Ascending aorta (tissue), 2 donors: Measurements from ENCODE around the gene SHISA9. TPM values are rescaled to one million over a fixed set of nuclear protein-coding genes. Genes with fewer than 3 reads are reported as not detected.

Experiments used
- DNase-seq, 2 donors: peaks; one replicate each; pipeline ENCODE4 v3.0.0-alpha.2; 2019; ENCODE audit warnings: low spot score in 2 of 2
- H3K27ac ChIP-seq, 2 donors: fragments of 200-600 bp; sonication (generic); one replicate each; pipeline ENCODE4 v1.5.1; 2016 to 2017; ENCODE audit warnings: mild to moderate bottlenecking in 1 of 2
- H3K27me3 ChIP-seq: fragments of 200-600 bp; sonication (generic); one replicate; pipeline ENCODE4 v1.5.1; 2017
- H3K36me3 ChIP-seq, 2 donors: fragments of 200-600 bp; sonication (generic); one replicate each; pipeline ENCODE4 v1.5.1; 2016
- H3K4me1 ChIP-seq, 2 donors: fragments of 200-600 bp; sonication (generic); one replicate each; pipeline ENCODE4 v1.5.1; 2016 to 2017; ENCODE audit warnings: mild to moderate bottlenecking in 1 of 2
- H3K4me3 ChIP-seq, 2 donors: fragments of 200-600 bp; sonication (generic); one replicate each; pipeline ENCODE4 v1.5.1; 2016 to 2017; ENCODE audit warnings: mild to moderate bottlenecking in 1 of 2
- H3K9me3 ChIP-seq, 2 donors: fragments of 200-600 bp; sonication (generic); one replicate each; pipeline ENCODE4 v1.5.1; 2016
- intact Hi-C: fragments of 100-400 bp; cut with DNase I; formaldehyde crosslinking; loops from one replicate; pipeline ENCODE4 v1.15.1; 2023
- total RNA-seq: library from RNA; depleted of rRNA; stranded (reverse); fragments of >200 nt; gene quantifications from one replicate; pipeline ENCODE4 v1.1.0, GENCODE V29; 2016
- TF ChIP-seq, protein P1 (sequence below), 3 experiments: fragments of 200-600 bp in 2 of 3; fragments of 450-650 bp in 1 of 3; sonication (generic) in 2 of 3; IDR thresholded peaks; one replicate each; pipeline ENCODE4 v1.5.1; 2016 to 2019; ENCODE audit warnings: antibody characterized with exemption in 3 of 3, mild to moderate bottlenecking in 1 of 3, moderate library complexity in 1 of 3

SHISA9 gene
- total RNA-seq, 1 donor from 2014 or later = 8.9 TPM

DNA sequence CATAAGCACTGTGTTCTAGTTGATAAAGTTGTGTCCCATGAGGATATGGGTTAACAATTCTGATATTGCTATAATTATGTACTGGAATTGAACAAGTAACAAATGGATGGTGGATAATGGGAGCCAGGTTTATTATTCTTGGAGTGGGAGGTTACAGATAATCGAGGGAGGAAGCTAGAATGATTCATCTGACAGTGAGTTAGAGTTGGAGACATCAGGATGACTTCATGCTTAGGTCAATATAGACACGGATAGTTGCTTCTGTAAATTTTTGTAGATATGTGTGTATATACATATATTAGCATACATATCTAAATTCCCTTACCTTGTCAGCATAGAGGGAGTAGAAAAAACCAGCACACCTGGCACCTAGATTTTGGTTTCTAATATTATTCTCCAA is 293.4 kb downstream of the SHISA9 start:
- Histone ChIP-seq H3K27ac (no peak overlapping the region), H3K9me3 (no peaks in the 10 kb centered on the region), H3K36me3 (no peaks in the 10 kb centered on the region), H3K27me3 (no peaks in the 10 kb centered on the region), H3K4me3 (no peak overlapping the region), H3K4me1 (no peaks in the 10 kb centered on the region)
- intact Hi-C loops = no loop called here
- TF ChIP-seq, protein P1, sequence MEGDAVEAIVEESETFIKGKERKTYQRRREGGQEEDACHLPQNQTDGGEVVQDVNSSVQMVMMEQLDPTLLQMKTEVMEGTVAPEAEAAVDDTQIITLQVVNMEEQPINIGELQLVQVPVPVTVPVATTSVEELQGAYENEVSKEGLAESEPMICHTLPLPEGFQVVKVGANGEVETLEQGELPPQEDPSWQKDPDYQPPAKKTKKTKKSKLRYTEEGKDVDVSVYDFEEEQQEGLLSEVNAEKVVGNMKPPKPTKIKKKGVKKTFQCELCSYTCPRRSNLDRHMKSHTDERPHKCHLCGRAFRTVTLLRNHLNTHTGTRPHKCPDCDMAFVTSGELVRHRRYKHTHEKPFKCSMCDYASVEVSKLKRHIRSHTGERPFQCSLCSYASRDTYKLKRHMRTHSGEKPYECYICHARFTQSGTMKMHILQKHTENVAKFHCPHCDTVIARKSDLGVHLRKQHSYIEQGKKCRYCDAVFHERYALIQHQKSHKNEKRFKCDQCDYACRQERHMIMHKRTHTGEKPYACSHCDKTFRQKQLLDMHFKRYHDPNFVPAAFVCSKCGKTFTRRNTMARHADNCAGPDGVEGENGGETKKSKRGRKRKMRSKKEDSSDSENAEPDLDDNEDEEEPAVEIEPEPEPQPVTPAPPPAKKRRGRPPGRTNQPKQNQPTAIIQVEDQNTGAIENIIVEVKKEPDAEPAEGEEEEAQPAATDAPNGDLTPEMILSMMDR (IDR thresholded peaks at IDR 0.05) = no peak
- DNase-seq = no peak

DNA sequence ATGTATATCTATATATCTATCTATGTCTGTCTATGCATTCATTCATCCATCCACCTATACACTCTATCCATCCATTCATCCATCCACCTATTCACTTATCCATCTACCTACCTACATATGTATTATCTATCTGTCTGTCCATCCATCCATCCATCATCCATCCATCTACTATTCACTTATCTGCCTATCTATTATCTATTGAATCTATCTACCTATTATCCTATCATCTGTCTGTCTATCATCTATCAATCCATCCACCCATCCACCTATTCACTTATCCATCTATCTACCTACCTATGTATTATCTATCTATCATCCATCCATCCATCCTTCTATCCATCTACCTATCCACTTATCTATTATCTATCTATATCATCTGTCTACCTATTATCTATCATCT is 302.3 kb downstream of the SHISA9 start:
- Histone ChIP-seq H3K27me3 (no peaks in the 10 kb centered on the region), H3K9me3 (no peaks in the 10 kb centered on the region), H3K4me3 (no peak overlapping the region), H3K27ac (no peak overlapping the region), H3K4me1 (no peaks in the 10 kb centered on the region), H3K36me3 (no peaks in the 10 kb centered on the region)
- intact Hi-C loops = no loop called here
- no peak for DNase-seq
- TF ChIP-seq, protein P1 (IDR thresholded peaks at IDR 0.05) = no peak

DNA sequence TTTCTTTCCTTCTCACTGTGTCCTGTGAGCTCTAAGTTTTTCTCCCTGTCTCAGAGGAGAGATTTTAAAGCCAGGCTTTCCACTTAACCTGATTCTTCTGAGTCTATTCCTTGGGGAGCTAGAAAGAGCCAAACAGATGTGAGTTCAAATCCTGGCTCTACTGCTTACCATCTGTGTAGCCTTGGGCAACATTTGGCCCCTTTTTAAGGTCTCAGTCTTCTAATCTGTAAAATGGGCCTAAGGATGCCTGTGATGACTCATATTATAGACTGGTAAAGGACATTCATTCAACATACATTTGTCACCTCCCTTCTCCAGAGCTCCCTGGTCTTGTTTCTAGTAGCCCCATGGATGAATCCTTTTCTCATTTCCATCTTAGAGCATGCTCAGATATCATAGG is 304.0 kb downstream of the SHISA9 start:
- TF ChIP-seq, protein P1 (IDR thresholded peaks at IDR 0.05) = no peak
- H3K9me3 ChIP-seq = no peaks in the 10 kb centered on the region
- H3K27me3 ChIP-seq = no peaks in the 10 kb centered on the region
- no peak overlapping the region for H3K4me3 ChIP-seq
- DNase-seq = no peak
- H3K36me3 ChIP-seq = no peaks in the 10 kb centered on the region
- intact Hi-C loops = no loop called here
- H3K4me1 ChIP-seq = no peaks in the 10 kb centered on the region
- no peak overlapping the region for H3K27ac ChIP-seq

DNA sequence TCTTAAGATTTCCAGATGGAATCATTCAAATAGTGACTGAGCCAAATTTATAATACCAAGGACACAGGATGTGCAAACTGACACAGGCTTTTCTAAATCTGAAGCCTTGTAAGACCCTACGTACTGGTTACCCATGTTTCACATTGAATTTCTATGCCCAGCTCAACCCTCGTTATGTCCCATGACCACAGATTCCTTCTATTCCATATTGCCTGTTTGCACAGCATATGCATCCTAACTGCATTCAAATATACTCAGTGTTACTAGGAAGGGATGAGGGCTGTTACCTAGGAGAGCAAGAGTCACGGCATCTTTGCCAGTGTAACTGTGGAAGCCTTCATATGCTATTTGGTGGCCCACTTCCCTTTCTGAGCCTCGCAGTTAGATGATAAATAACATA is 305.2 kb downstream of the SHISA9 start:
- TF ChIP-seq, protein P1 (IDR thresholded peaks at IDR 0.05) = no peak
- Histone ChIP-seq H3K27me3 (no peaks in the 10 kb centered on the region), H3K27ac (no peak overlapping the region), H3K36me3 (no peaks in the 10 kb centered on the region), H3K4me1 (no peaks in the 10 kb centered on the region), H3K4me3 (no peak overlapping the region), H3K9me3 (no peaks in the 10 kb centered on the region)
- no peak for DNase-seq
- intact Hi-C loops = no loop called here

DNA sequence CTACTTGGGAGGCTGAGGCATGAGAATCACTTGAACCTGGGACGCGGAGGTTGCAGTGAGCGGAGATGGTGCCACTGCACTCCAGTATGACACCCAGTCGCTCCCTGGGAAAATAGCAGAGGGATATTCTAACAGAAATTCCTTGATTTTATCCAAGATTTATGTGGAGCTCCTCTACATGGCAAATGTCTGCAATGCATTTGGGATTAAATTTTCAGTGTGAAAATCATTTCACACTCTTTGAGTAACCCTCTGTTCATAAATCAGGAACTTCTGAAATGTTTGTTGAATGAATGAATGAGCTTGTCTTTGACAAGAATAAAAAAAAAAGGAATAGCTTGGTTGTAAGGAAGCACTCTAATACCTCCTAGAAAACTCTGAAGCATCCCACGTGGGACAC is 305.8 kb downstream of the SHISA9 start:
- H3K9me3 ChIP-seq = no peaks in the 10 kb centered on the region
- TF ChIP-seq, protein P1 (IDR thresholded peaks at IDR 0.05) = no peak
- intact Hi-C loops = no loop called here
- no peak for DNase-seq
- no peaks in the 10 kb centered on the region for H3K27me3 ChIP-seq
- no peaks in the 10 kb centered on the region for H3K36me3 ChIP-seq
- H3K4me1 ChIP-seq = no peaks in the 10 kb centered on the region
- H3K27ac ChIP-seq = no peak overlapping the region
- no peak overlapping the region for H3K4me3 ChIP-seq

DNA sequence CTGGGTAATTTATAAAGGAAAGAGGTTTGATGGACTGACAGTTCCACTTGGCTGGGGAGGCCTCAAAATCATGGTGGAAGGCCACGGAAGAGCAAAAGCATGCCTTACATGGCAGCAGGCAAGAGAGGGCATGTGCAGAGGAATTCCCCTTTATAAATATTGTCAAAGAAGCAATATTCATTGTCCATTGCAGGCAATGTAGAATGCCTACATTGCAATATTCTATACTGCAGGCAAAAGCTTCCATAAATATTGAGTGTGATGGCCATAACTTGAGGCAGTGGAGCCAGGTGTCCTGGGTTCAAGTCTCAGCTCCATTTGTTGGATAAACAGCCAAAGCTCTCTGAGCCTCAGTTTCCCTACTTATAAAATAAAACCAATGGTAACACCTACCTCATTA is 322.3 kb downstream of the SHISA9 start:
- Histone ChIP-seq H3K27me3 (no peaks in the 10 kb centered on the region), H3K36me3 (no peaks in the 10 kb centered on the region), H3K27ac (no peak overlapping the region), H3K9me3 (no peaks in the 10 kb centered on the region), H3K4me1 (no peaks in the 10 kb centered on the region), H3K4me3 (no peak overlapping the region)
- intact Hi-C loops = no loop called here
- TF ChIP-seq, protein P1 (IDR thresholded peaks at IDR 0.05) = no peak
- DNase-seq = no peak
